ENCODE measurements around the gene STX19.

STX19 gene

GRCh38 chr3:94015025-94015424, 13.4 kb downstream of the STX19 start:
- no peak overlapping the region for H3K4me3 ChIP-seq (ENCODE audit: low read depth, low read length)
- in situ Hi-C loops (cut with HindIII; ENCODE audit: low pct_ligation_motif_present, low sequenced_read_pairs) = no loop called here
- H3K27me3 ChIP-seq (replicated peaks) = no peaks in the 10 kb centered on the region
- no peak overlapping the region for H3K27ac ChIP-seq
- H3K36me3 ChIP-seq (replicated peaks) = no peaks in the 10 kb centered on the region
- no peak for TF ChIP-seq CTCF (IDR thresholded peaks at IDR 0.05; ENCODE audit: low read depth, low read length, missing control alignments)
- no peak for DNase-seq

GRCh38 chr3:94012185-94012584, 16.2 kb downstream of the STX19 start:
- in situ Hi-C loops (cut with HindIII; ENCODE audit: low pct_ligation_motif_present, low sequenced_read_pairs) = no loop called here
- H3K4me3 ChIP-seq (ENCODE audit: low read depth, low read length) = no peak overlapping the region
- H3K36me3 ChIP-seq (replicated peaks) = no peaks in the 10 kb centered on the region
- no peak overlapping the region for H3K27ac ChIP-seq
- no peak for DNase-seq
- no peak for TF ChIP-seq CTCF (IDR thresholded peaks at IDR 0.05; ENCODE audit: low read depth, low read length, missing control alignments)
- H3K27me3 ChIP-seq (replicated peaks) = no peaks in the 10 kb centered on the region

- H3K4me3 ChIP-seq (ENCODE audit: low read depth, low read length) = no peak overlapping the region
- H3K27ac ChIP-seq = no peak overlapping the region
- TF ChIP-seq CTCF (IDR thresholded peaks at IDR 0.05; ENCODE audit: low read depth, low read length, missing control alignments) = no peak
- H3K36me3 ChIP-seq (replicated peaks) = no peaks in the 10 kb centered on the region
- DNase-seq = no peak
- in situ Hi-C loops (cut with HindIII; ENCODE audit: low pct_ligation_motif_present, low sequenced_read_pairs) = no loop called here
- H3K27me3 ChIP-seq (replicated peaks) = no peaks in the 10 kb centered on the region
Observed at GRCh38 chr3:94011233-94011711, 17.1 kb downstream of the STX19 start.

GRCh38 chr3:94009608-94010007, 18.8 kb downstream of the STX19 start:
- in situ Hi-C loops (cut with HindIII; ENCODE audit: low pct_ligation_motif_present, low sequenced_read_pairs) = no loop called here
- no peak for TF ChIP-seq CTCF (IDR thresholded peaks at IDR 0.05; ENCODE audit: low read depth, low read length, missing control alignments)

GRCh38 chr3:94008253-94008652, 20.1 kb downstream of the STX19 start:
- DNase-seq = no peak
- no peaks in the 10 kb centered on the region for H3K36me3 ChIP-seq (replicated peaks)
- TF ChIP-seq CTCF (IDR thresholded peaks at IDR 0.05; ENCODE audit: low read depth, low read length, missing control alignments) = no peak
- in situ Hi-C loops (cut with HindIII; ENCODE audit: low pct_ligation_motif_present, low sequenced_read_pairs) = no loop called here
- H3K4me3 ChIP-seq (ENCODE audit: low read depth, low read length) = no peak overlapping the region
- H3K27me3 ChIP-seq (replicated peaks) = no peaks in the 10 kb centered on the region
- no peak overlapping the region for H3K27ac ChIP-seq

More at GRCh38 chr3:94009608-94010007, 18.8 kb downstream of the STX19 start:
- H3K4me3 ChIP-seq (ENCODE audit: low read depth, low read length) = no peak overlapping the region
- no peaks in the 10 kb centered on the region for H3K27me3 ChIP-seq (replicated peaks)
- H3K36me3 ChIP-seq (replicated peaks) = no peaks in the 10 kb centered on the region
- DNase-seq = no peak
- H3K27ac ChIP-seq = no peak overlapping the region

- DNase-seq = peak; percentile 37
- no peak overlapping the region for H3K27ac ChIP-seq
- TF ChIP-seq CTCF (IDR thresholded peaks at IDR 0.05; ENCODE audit: low read depth, low read length, missing control alignments) = peak; percentile 71
- peak overlapping the region; percentile 28 for H3K4me3 ChIP-seq (ENCODE audit: low read depth, low read length)
- H3K36me3 ChIP-seq (replicated peaks) = no peaks in the 10 kb centered on the region
- H3K27me3 ChIP-seq (replicated peaks) = no peaks in the 10 kb centered on the region
- in situ Hi-C loops (cut with HindIII; ENCODE audit: low pct_ligation_motif_present, low sequenced_read_pairs) = no loop called here
Observed at GRCh38 chr3:94004301-94004910, 24.0 kb downstream of the STX19 start.
